Ishikawa (cell line): Measurements from ENCODE around the gene FABP7.

ENCODE experiments used
- CEBPB ChIP-seq: IDR thresholded peaks from 2 replicates; pipeline ENCODE4 v1.6.1; 2012
- CREB1 ChIP-seq: IDR thresholded peaks from 2 replicates; pipeline ENCODE4 v1.6.1; 2012; ENCODE audit warnings: low read depth
- EGR1 ChIP-seq: IDR thresholded peaks from 2 replicates; pipeline ENCODE4 v1.6.1; 2012
- EP300 ChIP-seq: IDR thresholded peaks from 2 replicates; pipeline ENCODE4 v1.6.1; 2012; ENCODE audit warnings: borderline replicate concordance
- FOXM1 ChIP-seq: IDR thresholded peaks from 2 replicates; pipeline ENCODE4 v1.6.1; 2012; ENCODE audit warnings: low read depth, borderline replicate concordance
- NFIC ChIP-seq: IDR thresholded peaks from 2 replicates; pipeline ENCODE4 v1.6.1; 2012
- RAD21 ChIP-seq: IDR thresholded peaks from 2 replicates; pipeline ENCODE4 v1.6.1; 2012; ENCODE audit warnings: low read depth
- TAF1 ChIP-seq: IDR thresholded peaks from 2 replicates; pipeline ENCODE4 v1.6.1; 2012; ENCODE audit warnings: low read depth, mild to moderate bottlenecking
- TCF12 ChIP-seq: IDR thresholded peaks from 2 replicates; pipeline ENCODE4 v1.6.1; 2012; ENCODE audit warnings: low read depth
- TEAD4 ChIP-seq: IDR thresholded peaks from 2 replicates; pipeline ENCODE4 v1.6.1; 2012
- YY1 ChIP-seq: IDR thresholded peaks from 2 replicates; pipeline ENCODE4 v1.6.1; 2012; ENCODE audit warnings: low read depth
- ZBTB7A ChIP-seq: IDR thresholded peaks from 2 replicates; pipeline ENCODE4 v1.6.1; 2012; ENCODE audit warnings: low read depth
- TF ChIP-seq, protein P1 (sequence below): IDR thresholded peaks from 2 replicates; pipeline ENCODE4 v1.6.1; 2012
- TF ChIP-seq, protein P2 (sequence below): IDR thresholded peaks from 2 replicates; pipeline ENCODE4 v1.6.1; 2012
- TF ChIP-seq, protein P3 (sequence below): IDR thresholded peaks from 2 replicates; pipeline ENCODE4 v1.6.1; 2012; ENCODE audit warnings: low read depth, mild to moderate bottlenecking

Gene FABP7

DNA sequence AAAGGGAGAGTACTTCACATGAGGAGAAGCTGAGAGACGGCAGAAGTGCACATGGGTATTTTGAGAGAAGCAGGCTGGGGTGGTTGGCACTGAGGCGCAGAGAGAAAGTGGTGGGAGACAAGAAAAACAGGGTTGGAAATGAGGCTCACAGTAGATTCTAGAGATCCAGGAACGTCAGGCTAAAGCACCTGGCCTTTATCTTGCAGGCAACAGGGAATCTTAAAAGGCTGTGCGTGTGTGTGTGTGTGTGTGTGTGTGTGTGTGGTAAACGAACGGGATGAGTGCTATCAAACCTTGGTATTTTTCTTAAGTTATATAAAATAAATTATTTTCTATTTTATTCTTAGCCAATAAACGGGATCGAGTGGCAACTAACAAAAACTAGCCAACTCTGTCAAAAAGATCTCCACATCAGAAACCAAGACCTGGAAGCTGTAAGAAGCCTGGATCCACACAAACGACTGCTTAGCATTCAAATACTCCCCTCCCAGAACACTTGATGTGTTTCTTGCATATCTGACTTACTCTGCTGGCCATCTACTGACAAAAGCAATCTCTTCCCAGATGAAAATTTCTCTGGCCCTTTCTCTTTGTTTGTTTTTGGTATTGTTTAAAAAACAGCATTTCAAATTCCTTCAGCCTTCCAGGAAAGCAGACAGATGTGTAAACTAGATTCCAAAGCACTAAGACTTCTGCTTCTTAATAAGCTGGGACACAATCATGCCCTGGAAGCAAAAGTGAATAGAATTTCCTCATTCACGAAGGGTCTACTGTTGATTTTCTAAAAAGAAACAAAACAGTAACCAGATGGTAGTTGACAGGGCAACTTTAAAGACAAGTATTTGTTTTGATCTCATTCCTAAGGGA lies 44.8 kb upstream of the FABP7 start:
- no peak for TF ChIP-seq FOXM1
- no peak for TF ChIP-seq YY1
- TF ChIP-seq CEBPB = no peak
- TF ChIP-seq, protein P1, sequence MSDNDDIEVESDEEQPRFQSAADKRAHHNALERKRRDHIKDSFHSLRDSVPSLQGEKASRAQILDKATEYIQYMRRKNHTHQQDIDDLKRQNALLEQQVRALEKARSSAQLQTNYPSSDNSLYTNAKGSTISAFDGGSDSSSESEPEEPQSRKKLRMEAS = no peak
- no peak for TF ChIP-seq EP300
- no peak for TF ChIP-seq ZBTB7A
- TF ChIP-seq EGR1 = no peak
- no peak for TF ChIP-seq RAD21
- TF ChIP-seq TEAD4 = no peak
- no peak for TF ChIP-seq TAF1
- TF ChIP-seq NFIC = no peak
- TF ChIP-seq, protein P2, sequence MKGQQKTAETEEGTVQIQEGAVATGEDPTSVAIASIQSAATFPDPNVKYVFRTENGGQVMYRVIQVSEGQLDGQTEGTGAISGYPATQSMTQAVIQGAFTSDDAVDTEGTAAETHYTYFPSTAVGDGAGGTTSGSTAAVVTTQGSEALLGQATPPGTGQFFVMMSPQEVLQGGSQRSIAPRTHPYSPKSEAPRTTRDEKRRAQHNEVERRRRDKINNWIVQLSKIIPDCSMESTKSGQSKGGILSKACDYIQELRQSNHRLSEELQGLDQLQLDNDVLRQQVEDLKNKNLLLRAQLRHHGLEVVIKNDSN = no peak
- TF ChIP-seq TCF12 = no peak
- TF ChIP-seq CREB1 = no peak

DNA sequence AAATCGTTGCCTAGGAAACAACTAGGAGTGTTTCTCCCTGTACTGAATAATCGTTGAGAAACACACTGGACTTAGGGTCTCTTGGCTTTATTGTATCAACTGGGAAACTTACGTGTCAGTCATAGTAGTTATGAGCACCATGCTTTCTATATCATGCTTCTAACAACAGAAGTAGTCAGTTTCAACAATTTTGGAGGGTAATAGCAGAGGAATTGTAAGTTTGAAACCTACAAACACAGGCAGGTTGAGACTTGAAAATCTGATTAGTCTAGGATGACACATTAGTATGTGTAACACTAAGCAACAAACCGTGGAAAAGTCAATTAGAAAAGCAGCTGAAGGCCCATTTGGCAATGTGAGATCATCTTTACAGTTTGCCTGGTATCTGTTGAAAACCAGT lies 43.9 kb upstream of the FABP7 start:
- no peak for TF ChIP-seq CREB1
- TF ChIP-seq YY1 = no peak
- no peak for TF ChIP-seq EGR1
- TF ChIP-seq EP300 = no peak
- TF ChIP-seq CEBPB = no peak

DNA sequence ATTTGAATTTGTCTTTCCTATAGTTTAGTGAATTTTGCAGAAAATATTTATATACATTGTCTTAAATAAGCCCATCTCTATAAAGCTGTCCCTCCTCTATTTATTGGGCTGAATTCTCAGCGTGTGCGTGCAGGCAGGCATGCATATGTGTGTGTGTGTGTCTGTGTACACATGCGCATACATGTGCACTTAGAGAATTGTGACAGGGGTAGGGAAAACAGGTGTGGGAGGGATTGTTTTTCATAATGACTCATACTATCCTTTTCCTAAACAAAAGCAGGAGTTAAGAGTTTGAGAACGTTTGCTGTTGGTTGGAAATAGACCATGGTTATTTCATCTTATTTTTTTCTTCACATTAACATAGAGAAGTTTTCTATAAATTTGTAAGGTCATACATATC lies 43.4 kb upstream of the FABP7 start:
- no peak for TF ChIP-seq TAF1
- no peak for TF ChIP-seq ZBTB7A
- TF ChIP-seq, protein P1 = no peak
- TF ChIP-seq CEBPB = no peak
- TF ChIP-seq RAD21 = no peak
- no peak for TF ChIP-seq CREB1

DNA sequence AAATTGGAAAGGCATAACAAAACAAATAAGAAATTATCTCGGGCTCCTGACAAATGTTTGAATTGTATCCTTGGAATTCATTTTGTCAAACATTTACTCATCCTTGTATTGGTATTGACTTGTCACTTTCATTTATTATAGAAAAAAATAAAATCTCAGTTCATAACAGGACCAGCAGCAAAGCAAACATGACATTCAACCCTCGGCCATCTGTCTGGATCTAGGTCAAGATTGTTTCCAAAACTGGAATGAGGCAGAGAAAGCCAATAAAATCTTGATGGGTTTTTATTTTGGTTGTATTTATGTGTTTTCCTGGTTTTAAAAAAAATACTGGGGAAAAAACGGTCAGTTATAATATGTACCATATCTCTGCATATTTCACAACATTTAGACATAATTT lies 42.9 kb upstream of the FABP7 start:
- TF ChIP-seq, protein P1 = no peak
- TF ChIP-seq, protein P2 = no peak
- TF ChIP-seq CREB1 = no peak
- TF ChIP-seq CEBPB = no peak
- TF ChIP-seq FOXM1 = no peak
- TF ChIP-seq, protein P3, sequence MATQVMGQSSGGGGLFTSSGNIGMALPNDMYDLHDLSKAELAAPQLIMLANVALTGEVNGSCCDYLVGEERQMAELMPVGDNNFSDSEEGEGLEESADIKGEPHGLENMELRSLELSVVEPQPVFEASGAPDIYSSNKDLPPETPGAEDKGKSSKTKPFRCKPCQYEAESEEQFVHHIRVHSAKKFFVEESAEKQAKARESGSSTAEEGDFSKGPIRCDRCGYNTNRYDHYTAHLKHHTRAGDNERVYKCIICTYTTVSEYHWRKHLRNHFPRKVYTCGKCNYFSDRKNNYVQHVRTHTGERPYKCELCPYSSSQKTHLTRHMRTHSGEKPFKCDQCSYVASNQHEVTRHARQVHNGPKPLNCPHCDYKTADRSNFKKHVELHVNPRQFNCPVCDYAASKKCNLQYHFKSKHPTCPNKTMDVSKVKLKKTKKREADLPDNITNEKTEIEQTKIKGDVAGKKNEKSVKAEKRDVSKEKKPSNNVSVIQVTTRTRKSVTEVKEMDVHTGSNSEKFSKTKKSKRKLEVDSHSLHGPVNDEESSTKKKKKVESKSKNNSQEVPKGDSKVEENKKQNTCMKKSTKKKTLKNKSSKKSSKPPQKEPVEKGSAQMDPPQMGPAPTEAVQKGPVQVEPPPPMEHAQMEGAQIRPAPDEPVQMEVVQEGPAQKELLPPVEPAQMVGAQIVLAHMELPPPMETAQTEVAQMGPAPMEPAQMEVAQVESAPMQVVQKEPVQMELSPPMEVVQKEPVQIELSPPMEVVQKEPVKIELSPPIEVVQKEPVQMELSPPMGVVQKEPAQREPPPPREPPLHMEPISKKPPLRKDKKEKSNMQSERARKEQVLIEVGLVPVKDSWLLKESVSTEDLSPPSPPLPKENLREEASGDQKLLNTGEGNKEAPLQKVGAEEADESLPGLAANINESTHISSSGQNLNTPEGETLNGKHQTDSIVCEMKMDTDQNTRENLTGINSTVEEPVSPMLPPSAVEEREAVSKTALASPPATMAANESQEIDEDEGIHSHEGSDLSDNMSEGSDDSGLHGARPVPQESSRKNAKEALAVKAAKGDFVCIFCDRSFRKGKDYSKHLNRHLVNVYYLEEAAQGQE = no peak
- TF ChIP-seq EGR1 = no peak
- no peak for TF ChIP-seq EP300
- no peak for TF ChIP-seq NFIC
- no peak for TF ChIP-seq TAF1
- TF ChIP-seq TEAD4 = no peak
- TF ChIP-seq YY1 = no peak
- TF ChIP-seq ZBTB7A = no peak
- TF ChIP-seq RAD21 = no peak
- TF ChIP-seq TCF12 = no peak

DNA sequence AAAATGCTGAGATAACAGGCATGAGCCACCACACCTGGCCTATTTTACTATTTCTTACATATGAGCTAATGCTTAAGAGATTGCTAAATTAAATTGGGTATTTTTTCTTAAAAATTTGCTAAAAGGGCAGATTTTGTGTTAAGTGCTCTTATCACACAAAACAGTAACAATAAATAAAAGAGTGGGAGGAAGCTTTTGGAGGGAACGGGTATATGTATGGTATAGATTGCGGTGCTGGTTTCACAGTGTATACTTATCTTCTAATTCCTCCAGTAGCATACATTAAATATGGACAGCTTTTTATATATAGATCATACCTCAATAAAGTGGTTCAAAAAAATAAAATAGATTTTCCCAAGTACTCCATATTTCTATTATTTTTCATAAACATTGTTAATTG lies 39.4 kb upstream of the FABP7 start:
- TF ChIP-seq, protein P2 = no peak
- TF ChIP-seq, protein P1 = no peak
- TF ChIP-seq YY1 (no peak), CEBPB (no peak), EGR1 (no peak), FOXM1 (no peak), TCF12 (no peak), EP300 (no peak), NFIC (no peak), RAD21 (no peak), ZBTB7A (no peak), CREB1 (no peak), TAF1 (no peak), TEAD4 (no peak)
- TF ChIP-seq, protein P3 = no peak
